OCI-LY1 (cell line): ENCODE measurements around the gene HAPLN3.
"Not testable (repeated sequence)": the region's sequence is repeated elsewhere in the genome, so short reads cannot be mapped to it uniquely, and the experiment has no call there.

Source experiments
- EZH2 ChIP-seq: fragments of 200-600 bp; sonication (generic), shearing (Covaris generic); IDR thresholded peaks from 2 replicates; pipeline ENCODE4 v1.8.0; 2017; ENCODE audit warnings: borderline replicate concordance, mixed run types, mild to moderate bottlenecking, antibody characterized with exemption, low read length, moderate library complexity, mixed read lengths
- TF ChIP-seq, protein P1 (sequence below): fragments of 200-600 bp; sonication (generic), shearing (Covaris generic); IDR thresholded peaks from 2 replicates; pipeline ENCODE4 v1.5.1; 2017; ENCODE audit warnings: mild to moderate bottlenecking, antibody characterized with exemption, low read length, moderate library complexity, mixed read lengths

DNA sequence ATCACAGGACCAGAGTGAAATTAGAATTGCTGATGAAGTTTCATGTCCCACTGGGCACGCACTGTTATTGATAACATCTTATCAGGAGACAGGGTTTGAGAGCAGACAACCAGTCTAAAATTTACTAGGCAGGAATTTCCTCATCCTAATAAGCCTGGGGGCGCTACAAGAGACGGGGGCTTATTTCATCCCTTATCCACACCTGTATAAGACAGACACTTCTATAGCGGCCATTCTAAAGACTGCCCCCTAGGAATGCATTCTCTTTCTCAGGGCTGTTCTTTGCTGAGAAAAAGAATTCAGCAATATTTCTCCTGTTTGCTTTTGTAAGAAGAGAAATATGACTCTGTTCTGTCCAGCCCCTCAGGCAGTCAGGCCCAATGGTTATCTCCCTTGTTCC, 39.1 kb upstream of the HAPLN3 start:
- TF ChIP-seq, protein P1, sequence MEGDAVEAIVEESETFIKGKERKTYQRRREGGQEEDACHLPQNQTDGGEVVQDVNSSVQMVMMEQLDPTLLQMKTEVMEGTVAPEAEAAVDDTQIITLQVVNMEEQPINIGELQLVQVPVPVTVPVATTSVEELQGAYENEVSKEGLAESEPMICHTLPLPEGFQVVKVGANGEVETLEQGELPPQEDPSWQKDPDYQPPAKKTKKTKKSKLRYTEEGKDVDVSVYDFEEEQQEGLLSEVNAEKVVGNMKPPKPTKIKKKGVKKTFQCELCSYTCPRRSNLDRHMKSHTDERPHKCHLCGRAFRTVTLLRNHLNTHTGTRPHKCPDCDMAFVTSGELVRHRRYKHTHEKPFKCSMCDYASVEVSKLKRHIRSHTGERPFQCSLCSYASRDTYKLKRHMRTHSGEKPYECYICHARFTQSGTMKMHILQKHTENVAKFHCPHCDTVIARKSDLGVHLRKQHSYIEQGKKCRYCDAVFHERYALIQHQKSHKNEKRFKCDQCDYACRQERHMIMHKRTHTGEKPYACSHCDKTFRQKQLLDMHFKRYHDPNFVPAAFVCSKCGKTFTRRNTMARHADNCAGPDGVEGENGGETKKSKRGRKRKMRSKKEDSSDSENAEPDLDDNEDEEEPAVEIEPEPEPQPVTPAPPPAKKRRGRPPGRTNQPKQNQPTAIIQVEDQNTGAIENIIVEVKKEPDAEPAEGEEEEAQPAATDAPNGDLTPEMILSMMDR: not testable (repeated sequence)
- TF ChIP-seq EZH2: not testable (repeated sequence)
